Suprapubic skin (tissue), 4 donors: ENCODE measurements around the gene SYNPO. TPM values are rescaled to one million over a fixed set of nuclear protein-coding genes. Genes with fewer than 3 reads are reported as not detected.

ENCODE experiments used
- DNase-seq, 2 donors: peaks; one replicate each; pipeline ENCODE4 v3.0.0-alpha.2; 2019; ENCODE audit warnings: low spot score in 2 of 2
- H3K27ac ChIP-seq: fragments of 200-600 bp; sonication (generic); one replicate; pipeline ENCODE4 v1.5.1; 2019
- H3K27me3 ChIP-seq: fragments of 200-600 bp; sonication (generic); one replicate; pipeline ENCODE4 v1.5.1; 2019
- H3K36me3 ChIP-seq: fragments of 200-600 bp; sonication (generic); one replicate; pipeline ENCODE4 v1.5.1; 2019
- H3K4me1 ChIP-seq: fragments of 200-600 bp; sonication (generic); one replicate; pipeline ENCODE4 v1.5.1; 2019
- H3K4me3 ChIP-seq: fragments of 200-600 bp; sonication (generic); one replicate; pipeline ENCODE4 v1.5.1; 2019; ENCODE audit warnings: mild to moderate bottlenecking
- H3K9me3 ChIP-seq: fragments of 200-600 bp; sonication (generic); one replicate; pipeline ENCODE4 v1.5.1; 2019
- EP300 ChIP-seq: sonication (generic); formaldehyde crosslinking; IDR thresholded peaks from one replicate; pipeline ENCODE4 v1.6.1; 2017; ENCODE audit warnings: antibody characterized with exemption
- POLR2A ChIP-seq, 2 donors: fragments of 450-650 bp; IDR thresholded peaks; one replicate each; pipeline ENCODE4 v1.6.1; 2017; ENCODE audit warnings: antibody characterized with exemption in 2 of 2, mild to moderate bottlenecking in 2 of 2, moderate library complexity in 2 of 2
- POLR2AphosphoS5 ChIP-seq, 3 donors: sonication (generic); formaldehyde crosslinking; IDR thresholded peaks; one replicate each; pipeline ENCODE4 v1.6.1; 2017; ENCODE audit warnings: antibody characterized with exemption in 3 of 3
- WGBS: methylation state at CpG from one replicate; pipeline ENCODE4 v1.1.5; 2018; 5-methylcytosine and 5-hydroxymethylcytosine counted together
- total RNA-seq, 4 donors: library from RNA; depleted of rRNA; stranded (reverse); fragments of >200 nt; gene quantifications; one replicate each; pipeline ENCODE4 v1.1.0, GENCODE V29; 2016
- TF ChIP-seq, protein P1 (sequence below), 2 donors: fragments of 200-600 bp in 1 of 2; fragments of 450-650 bp in 1 of 2; sonication (generic) in 1 of 2; IDR thresholded peaks; one replicate each; pipeline ENCODE4 v1.5.1; 2016 to 2019; ENCODE audit warnings: antibody characterized with exemption in 2 of 2, mild to moderate bottlenecking in 1 of 2, moderate library complexity in 1 of 2

The SYNPO gene
- total RNA-seq, 4 donors from 2014 or later = 3.3 to 8.5 (median 5.6) TPM

DNA sequence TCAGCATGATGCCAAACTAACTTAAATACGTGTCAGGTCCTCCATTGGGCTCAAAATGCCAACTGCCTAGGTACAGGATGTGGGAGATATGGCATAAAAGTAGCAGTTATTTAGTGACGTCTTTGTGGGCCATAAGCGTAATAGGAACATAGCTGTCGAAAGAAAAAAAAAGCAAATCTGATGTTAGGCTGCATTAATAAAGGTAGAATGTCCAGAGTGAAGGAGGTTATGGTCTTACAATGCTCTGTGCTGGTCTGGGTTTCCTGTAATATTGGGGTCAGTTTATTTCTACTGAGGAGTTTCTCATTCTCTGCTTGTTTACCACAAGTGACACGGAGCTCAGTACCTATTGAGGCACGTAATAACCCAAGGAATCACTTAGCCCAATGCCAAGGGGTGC is 33.4 kb upstream of the SYNPO start:
- Histone ChIP-seq H3K4me1 (peaks cover 8% of the 10 kb centered on the region), H3K4me3 (no peak overlapping the region), H3K27ac (no peak overlapping the region), H3K27me3 (no peaks in the 10 kb centered on the region), H3K9me3 (no peaks in the 10 kb centered on the region), H3K36me3 (no peaks in the 10 kb centered on the region)
- 89% methylated on average over 6 of the region's 6 CpGs for WGBS
- TF ChIP-seq POLR2AphosphoS5 (IDR thresholded peaks at IDR 0.05) = no peak
- TF ChIP-seq, protein P1, sequence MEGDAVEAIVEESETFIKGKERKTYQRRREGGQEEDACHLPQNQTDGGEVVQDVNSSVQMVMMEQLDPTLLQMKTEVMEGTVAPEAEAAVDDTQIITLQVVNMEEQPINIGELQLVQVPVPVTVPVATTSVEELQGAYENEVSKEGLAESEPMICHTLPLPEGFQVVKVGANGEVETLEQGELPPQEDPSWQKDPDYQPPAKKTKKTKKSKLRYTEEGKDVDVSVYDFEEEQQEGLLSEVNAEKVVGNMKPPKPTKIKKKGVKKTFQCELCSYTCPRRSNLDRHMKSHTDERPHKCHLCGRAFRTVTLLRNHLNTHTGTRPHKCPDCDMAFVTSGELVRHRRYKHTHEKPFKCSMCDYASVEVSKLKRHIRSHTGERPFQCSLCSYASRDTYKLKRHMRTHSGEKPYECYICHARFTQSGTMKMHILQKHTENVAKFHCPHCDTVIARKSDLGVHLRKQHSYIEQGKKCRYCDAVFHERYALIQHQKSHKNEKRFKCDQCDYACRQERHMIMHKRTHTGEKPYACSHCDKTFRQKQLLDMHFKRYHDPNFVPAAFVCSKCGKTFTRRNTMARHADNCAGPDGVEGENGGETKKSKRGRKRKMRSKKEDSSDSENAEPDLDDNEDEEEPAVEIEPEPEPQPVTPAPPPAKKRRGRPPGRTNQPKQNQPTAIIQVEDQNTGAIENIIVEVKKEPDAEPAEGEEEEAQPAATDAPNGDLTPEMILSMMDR (IDR thresholded peaks at IDR 0.05) = no peak
- TF ChIP-seq POLR2A (IDR thresholded peaks at IDR 0.05) = no peak
- no peak for TF ChIP-seq EP300
- no peak for DNase-seq

GRCh38 chr5:150607991-150608390 is 32.5 kb upstream of the SYNPO start:
- Histone ChIP-seq H3K4me1 (peaks cover 8% of the 10 kb centered on the region), H3K9me3 (no peaks in the 10 kb centered on the region), H3K27ac (no peak overlapping the region), H3K4me3 (no peak overlapping the region), H3K27me3 (no peaks in the 10 kb centered on the region), H3K36me3 (no peaks in the 10 kb centered on the region)
- WGBS = 80% methylated on average over 4 of the region's 4 CpGs
- TF ChIP-seq POLR2A (IDR thresholded peaks at IDR 0.05) = no peak
- no peak for DNase-seq

- TF ChIP-seq EP300 = no peak
- no peak for TF ChIP-seq POLR2AphosphoS5 (IDR thresholded peaks at IDR 0.05)
- TF ChIP-seq POLR2A (IDR thresholded peaks at IDR 0.05) = no peak
- TF ChIP-seq, protein P1 (IDR thresholded peaks at IDR 0.05) = no peak
- H3K9me3 ChIP-seq = no peaks in the 10 kb centered on the region
- no peak overlapping the region for H3K27ac ChIP-seq
- peaks cover 16% of the 10 kb centered on the region for H3K4me1 ChIP-seq
- H3K4me3 ChIP-seq = no peak overlapping the region
- WGBS = 67% methylated on average over 5 of the region's 5 CpGs
- DNase-seq = no peak
- no peaks in the 10 kb centered on the region for H3K36me3 ChIP-seq
- no peaks in the 10 kb centered on the region for H3K27me3 ChIP-seq
These were observed 31.5 kb upstream of the SYNPO start for GRCh38 chr5:150608991-150609390.

DNA sequence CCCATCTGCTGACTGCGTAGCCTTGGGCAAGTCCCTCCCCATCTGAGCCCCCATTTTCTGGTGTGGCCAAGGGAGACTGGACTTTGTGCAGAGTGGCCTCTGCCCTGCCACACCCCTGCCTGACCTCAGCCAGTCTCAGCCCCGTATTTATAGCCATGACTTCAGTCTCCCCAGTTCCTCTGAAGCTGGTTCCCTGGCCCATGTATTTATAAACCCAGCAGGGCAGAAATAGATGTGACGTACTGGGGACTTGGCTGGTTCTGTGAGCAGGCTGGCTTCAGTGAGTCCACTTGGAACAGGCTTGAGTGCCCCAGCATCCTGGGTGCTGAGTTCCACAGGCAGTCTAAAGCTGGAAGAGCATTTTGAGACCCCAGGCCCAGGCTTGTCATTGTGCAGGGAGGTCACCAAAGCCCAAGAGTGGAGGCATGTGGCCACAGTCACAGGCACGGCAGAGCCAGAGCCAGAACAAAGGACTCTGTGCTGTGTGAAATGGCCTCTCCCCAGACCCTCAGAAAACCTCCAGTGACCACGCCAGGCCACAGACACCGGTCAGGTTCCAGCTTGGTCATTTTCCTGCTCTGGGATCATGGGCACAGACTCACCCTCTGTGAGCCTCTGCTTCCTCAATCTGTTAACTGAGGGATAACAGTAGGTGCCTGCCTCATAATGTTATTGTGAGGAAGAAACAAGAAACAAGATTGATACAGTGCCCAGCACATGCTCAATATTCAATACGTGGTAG is 30.4 kb upstream of the SYNPO start:
- no peak for DNase-seq
- Histone ChIP-seq H3K27ac (peak overlapping the region; percentile 47), H3K36me3 (no peaks in the 10 kb centered on the region), H3K27me3 (no peaks in the 10 kb centered on the region), H3K4me1 (peaks cover 26% of the 10 kb centered on the region), H3K4me3 (no peak overlapping the region), H3K9me3 (no peaks in the 10 kb centered on the region)
- WGBS = 72% methylated on average over 6 of the region's 7 CpGs
- TF ChIP-seq, protein P1 (IDR thresholded peaks at IDR 0.05) = no peak

GRCh38 chr5:150611026-150611425 is 29.4 kb upstream of the SYNPO start:
- TF ChIP-seq POLR2AphosphoS5 (IDR thresholded peaks at IDR 0.05) (no peak), POLR2A (IDR thresholded peaks at IDR 0.05) (no peak), EP300 (no peak)
- TF ChIP-seq, protein P1 (IDR thresholded peaks at IDR 0.05) = no peak
- no peak for DNase-seq
- no peaks in the 10 kb centered on the region for H3K36me3 ChIP-seq
- no peak overlapping the region for H3K27ac ChIP-seq
- H3K4me1 ChIP-seq = peaks cover 36% of the 10 kb centered on the region
- no peaks in the 10 kb centered on the region for H3K27me3 ChIP-seq
- 78% methylated on average over 6 of the region's 6 CpGs for WGBS
- H3K4me3 ChIP-seq = no peak overlapping the region
- H3K9me3 ChIP-seq = no peaks in the 10 kb centered on the region

GRCh38 chr5:150612405-150612804 is 28.1 kb upstream of the SYNPO start:
- Histone ChIP-seq H3K36me3 (no peaks in the 10 kb centered on the region), H3K9me3 (no peaks in the 10 kb centered on the region), H3K4me3 (no peak overlapping the region), H3K4me1 (peaks cover 50% of the 10 kb centered on the region), H3K27me3 (no peaks in the 10 kb centered on the region), H3K27ac (no peak overlapping the region)
- TF ChIP-seq POLR2AphosphoS5 (IDR thresholded peaks at IDR 0.05) = no peak
- no peak for TF ChIP-seq POLR2A (IDR thresholded peaks at IDR 0.05)
- TF ChIP-seq EP300 = no peak
- TF ChIP-seq, protein P1 (IDR thresholded peaks at IDR 0.05) = no peak
- no peak for DNase-seq
- WGBS = 59% methylated on average over 4 of the region's 4 CpGs
